ENCODE results near the gene B3GNT2.
"Not testable (repeated sequence)": the region's sequence is repeated elsewhere in the genome, so short reads cannot be mapped to it uniquely, and the experiment has no call there.

Gene B3GNT2

DNA sequence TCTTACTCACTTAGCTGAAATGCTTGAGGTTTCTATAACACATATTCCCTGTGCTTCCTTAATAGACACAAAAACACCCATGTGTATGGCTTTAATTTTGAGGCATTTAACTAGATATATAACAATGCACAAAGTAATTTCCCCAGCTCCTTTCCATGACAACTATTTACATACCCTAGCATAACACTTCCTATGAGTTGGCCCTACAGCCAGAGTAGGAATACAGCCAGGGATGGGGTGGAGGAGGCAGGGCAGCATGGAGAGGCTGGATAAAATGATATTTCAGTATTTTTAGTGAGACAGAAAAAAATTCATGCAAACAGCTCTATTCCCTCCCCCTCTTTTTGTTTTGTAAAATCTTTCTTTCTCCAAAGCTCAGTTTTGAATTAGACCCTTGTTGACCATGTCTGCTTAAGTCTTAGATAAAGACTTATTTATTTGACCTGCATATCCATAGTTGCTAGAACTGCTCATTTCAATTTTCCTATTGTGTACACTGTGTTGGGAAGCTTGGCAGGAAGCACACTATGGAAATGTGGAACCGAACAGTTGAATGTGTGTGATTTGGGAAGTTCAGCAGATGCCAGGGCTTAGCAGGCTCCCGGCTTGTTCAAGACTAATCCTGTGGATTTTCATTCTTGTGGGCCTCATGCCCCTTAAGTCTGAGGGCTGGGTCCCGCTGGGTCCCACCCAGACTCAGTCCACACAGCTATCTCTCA, 11.2 kb upstream of the B3GNT2 start:
- in situ Hi-C loops (cut with MboI; ENCODE audit: low sequenced_read_pairs): no loop called here

DNA sequence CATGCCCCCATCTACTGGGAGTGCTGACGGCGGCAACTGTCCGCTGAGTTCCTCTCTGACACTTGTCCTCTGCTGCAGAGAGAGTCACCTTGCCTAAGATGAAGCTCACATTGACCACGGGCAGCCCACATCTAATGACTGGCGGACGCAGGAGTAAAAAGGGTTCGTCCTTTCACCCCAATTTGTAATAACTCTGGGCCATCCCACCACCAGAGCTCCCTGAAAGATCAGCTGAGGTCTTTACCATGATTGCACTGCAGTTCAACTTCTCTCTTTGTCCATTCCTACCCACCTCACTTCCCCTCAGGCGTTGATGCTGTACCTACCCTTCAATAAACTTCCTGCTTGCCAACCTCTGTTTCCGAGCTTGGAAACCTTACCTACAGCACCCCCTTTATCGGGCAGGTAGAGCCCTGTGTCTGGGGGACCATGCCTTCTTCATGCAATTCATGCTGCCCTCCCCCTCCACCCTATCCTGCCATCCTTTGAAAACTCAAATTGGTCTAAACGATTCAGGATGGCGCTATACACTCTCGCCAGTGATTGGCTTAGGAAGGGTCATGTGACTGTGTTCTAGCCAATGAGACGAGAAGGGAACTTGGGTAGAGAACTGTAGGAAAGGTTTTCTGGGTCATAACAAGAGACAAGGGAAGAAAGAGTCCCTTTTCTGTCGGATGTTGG, 10.3 kb upstream of the B3GNT2 start:
- in situ Hi-C loops (cut with MboI; ENCODE audit: low sequenced_read_pairs): no loop called here

DNA sequence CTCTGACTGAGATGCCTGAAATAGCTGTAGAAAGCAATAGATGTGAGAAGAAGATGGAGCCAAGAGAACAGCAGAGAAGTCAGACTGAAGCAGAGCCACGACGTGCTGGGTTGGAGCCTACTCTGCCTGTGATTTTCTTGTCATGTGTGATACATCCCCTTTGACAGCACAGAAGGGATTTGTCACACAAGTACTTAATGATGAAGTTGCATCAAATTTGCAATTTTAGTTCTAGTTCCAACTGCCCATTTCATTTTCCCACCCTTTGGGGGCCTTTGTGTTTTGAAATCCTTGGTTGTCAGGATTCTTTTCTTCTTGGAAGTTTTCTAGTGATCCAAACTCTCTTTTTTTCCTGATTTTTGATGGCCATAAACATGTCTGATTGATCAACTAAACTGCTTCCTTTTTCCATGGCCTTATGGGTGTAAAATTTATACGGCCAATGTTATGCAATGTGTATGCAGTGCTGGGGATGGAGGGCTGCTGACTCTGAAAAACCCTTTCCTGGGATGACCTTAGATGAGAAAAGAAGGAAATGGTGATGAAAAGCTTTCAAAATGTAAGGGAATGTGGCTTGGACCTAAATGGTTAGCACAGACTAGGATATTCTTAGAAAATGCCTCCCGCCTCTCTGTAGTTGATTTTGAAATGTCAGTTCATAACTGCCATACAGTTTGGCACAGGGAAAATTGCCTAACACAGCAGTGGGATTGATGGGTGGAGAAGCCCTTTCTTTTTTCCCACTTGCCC, 9.6 kb upstream of the B3GNT2 start:
- in situ Hi-C loops (cut with MboI; ENCODE audit: low sequenced_read_pairs): no loop called here

DNA sequence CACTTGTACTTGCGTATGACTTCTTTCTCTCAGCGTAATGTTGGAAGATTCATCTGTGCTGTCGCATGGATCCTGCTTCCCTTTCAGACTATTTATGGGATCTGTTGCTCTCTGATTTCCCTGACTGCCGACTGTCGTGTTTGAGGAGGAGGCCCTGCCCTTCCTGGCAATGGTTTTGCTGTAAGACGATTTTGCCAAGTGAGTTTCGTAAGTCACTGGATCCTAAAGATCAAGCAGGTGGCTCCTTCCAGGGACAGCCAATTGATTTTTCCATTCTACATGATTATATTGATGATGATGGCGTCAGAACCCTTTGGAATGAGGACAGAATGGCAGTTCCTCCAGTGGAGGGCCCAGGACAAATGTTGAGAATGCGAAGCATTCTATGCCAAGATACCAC, 8.7 kb upstream of the B3GNT2 start:
- in situ Hi-C loops (cut with MboI; ENCODE audit: low sequenced_read_pairs): no loop called here

DNA sequence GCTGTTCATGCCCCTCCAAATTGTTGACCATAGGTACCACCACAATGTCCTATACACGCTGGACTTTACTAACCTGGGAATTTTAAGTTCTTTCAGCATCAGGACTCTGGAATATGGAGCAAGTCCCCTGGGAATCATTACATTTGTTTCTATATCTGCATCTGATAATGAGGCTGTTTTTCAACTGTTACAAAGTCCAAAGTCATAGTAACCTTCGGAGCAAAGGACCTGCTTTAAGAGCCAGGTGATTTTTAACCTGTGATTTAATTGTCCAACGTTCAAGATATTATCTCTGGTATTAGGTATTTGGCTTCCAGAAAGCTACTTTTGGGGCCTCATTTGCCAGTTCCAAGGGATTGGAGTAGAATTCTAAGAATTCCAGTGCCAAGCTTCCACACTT, 7.5 kb upstream of the B3GNT2 start:
- in situ Hi-C loops (cut with MboI; ENCODE audit: low sequenced_read_pairs): no loop called here

DNA sequence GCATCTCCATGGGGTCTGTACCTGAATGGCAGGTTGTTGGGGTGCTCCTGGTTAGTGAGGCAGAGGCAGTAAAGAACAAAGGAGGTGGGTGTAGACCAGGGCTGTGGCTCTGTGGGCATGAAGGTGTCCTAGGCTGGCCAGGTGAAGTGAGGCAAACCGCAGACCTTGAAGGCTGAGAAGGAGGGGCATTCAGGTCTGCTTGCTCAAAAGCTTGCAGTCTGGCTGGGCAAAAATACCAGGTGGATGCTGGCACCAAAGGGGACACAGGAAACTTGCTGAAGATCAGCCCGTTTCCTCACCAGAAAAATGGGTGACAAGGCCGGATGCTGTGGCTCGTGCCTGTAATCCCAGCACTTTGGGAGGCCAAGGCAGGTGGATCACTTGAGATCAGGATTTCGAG, 6.7 kb upstream of the B3GNT2 start:
- in situ Hi-C loops (cut with MboI; ENCODE audit: low sequenced_read_pairs): no loop called here

DNA sequence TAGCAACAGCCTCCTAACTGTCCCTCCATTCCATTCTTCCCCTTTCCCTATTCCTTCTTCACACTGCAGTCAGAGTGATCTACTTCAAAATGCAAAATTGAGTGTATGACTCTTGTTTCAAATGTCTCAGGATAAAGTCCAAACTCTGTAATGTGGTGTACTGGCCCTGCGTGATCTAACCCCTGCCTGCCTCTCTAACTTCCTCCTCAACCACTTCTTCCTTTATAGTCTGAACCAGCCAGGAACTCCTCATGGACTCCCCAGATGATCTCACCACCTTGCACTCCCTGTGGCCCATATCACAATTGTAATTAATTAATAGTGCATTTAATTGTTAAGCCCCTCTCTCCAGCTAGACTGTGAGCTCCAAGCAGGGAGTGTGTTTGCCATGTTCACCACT, 3.1 kb upstream of the B3GNT2 start:
- in situ Hi-C loops (cut with MboI; ENCODE audit: low sequenced_read_pairs): no loop called here

DNA sequence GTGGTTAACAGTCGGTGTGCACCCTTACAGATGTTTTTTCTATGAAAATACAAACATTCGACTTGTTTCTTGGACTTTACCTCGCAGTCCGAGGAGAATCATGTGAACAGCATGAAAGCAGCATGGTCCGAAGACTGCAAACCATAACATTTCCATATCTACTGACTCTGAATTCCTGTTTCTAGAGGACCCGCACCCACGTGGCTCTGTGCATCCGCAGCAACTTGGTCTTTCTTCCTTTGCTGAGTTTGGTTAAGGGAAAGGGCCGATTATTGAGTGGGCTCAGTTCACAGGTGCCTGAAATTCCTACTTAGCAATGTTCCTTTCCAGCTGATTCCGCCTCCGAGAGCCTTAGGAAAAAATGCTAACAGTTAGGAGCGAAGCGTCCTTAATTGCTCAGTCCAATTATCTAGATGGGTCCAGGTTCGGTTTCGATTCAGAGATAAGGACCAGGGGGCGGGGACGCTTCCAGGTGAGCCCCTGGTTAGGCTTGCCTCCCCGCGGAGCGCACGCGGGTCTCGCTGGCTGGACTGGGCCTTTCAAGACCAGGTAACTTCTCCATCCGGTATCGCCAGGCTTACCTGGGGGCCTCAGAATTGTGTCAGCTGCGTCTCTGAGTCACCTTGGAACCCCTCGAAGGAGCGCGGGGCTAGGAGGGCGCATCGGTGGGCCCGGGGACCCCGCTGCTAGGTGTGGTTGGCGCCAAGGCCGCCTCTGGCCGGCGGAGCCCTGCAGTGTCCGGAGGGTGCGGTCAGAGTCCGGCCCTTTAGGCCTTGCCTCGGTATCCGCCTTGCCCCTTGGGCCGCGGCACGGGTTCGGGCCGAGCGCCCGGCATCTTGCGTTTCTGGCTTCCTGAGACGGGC, 1.1 kb upstream of the B3GNT2 start:
- in situ Hi-C loops (cut with MboI; ENCODE audit: low sequenced_read_pairs): no loop called here

DNA sequence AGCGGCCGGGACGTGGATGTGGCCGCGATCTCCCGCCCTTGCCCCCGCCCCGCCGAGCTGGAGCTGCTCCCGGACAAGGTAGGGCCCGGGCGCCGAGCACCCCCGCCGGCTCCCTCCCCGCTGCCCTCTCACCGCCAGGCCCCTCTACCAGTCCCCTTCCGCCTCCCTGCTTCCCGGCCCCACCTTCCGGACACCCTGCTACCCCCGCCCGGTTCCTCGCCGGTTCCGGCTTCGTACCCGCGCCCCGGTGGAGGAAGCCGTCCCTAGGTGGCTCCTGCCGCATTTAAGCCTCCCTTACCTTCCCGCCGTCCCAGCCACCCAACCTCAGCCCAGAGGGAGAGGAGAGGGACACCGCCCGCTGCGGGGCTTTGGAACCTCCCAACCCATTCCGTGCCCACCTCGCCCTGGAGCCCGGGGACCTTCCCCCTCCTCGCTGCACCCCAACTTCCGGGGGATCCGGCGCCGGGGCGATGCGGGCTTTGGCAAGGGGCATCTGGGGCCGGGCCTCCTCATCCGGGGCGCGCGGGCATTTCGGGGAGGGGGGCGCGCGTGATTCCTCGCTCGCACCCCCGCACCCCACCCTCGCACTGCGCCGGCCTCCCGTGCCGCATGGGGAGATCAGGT, 475 bp downstream of the B3GNT2 start:
- in situ Hi-C loops (cut with MboI; ENCODE audit: low sequenced_read_pairs): no loop called here

DNA sequence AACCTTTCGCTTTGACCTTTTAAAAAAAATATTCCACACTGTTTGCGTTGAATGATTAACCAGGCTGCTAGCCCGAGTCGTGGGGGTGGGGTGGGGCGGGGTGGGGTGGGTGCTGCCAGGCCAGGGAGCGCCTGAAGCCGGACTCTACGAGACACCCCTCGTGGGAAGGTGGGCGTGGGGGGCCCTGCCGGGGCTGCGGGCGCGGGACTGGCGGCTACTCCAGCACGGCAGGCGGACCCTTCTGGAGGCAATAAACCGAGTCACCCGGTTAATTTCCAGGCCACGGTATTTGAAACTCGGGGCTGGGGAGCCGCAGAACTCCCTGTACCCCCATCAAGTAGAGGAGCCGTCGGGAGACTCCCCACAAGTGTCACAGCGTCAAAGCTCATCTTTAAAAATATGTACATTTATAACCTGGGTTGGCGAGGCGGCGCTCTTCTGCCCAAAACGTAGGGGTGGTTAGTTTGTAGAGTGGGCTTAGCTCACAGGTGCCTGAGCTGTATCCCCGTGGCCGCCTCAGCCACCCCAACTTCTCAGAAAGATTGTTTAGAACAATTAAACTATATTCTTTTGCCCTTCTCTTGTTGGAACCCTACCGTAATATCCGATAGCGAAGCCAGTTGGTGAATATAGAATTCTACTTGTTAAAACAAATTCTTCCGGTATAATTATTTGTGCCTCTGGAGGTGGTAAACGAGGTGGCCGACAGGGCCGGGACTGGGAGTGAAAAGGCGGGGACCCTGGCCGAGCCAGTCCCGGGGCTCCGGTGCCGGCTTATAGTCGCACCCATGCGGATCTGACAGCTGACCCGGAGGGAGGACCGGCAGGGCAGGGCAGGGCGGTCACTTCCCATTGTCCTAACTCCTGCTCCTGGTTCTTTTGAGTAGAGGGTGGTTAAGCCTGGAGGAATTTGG, 1.4 kb downstream of the B3GNT2 start:
- in situ Hi-C loops (cut with MboI; ENCODE audit: low sequenced_read_pairs): no loop called here

DNA sequence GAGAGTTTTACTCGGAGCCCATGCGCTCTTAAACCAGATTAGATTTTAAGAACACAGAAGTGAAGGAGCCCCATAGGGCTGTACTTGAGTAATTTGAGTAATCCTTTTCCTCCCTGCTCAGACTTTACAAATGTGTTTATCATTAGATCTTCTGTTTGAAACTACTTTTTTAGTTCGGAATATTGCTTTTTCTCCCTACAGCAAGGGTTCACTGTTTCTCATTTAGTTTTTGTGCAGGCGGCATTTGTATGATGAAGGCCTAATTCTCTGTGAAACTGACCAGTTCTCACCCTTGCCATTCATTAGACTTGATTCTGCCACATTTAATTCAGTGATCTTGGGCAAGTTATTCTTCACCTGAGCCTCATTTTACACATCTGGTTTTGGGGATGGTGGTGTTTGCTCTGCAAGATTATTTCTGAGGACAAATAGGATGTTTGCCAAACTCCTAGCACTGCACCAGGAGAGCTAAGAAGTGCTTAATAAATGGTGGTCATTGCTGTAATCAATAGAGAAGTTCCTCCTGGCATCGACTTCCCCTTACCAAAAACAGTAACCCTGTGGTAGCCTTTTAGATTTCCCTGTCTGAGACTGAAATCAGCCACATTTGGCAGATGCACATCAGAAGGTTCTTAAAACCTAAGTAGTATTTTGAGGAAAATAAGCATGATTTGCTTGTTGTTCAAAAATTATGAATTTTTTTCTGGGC, 2.2 kb downstream of the B3GNT2 start:
- in situ Hi-C loops (cut with MboI; ENCODE audit: low sequenced_read_pairs): no loop called here

DNA sequence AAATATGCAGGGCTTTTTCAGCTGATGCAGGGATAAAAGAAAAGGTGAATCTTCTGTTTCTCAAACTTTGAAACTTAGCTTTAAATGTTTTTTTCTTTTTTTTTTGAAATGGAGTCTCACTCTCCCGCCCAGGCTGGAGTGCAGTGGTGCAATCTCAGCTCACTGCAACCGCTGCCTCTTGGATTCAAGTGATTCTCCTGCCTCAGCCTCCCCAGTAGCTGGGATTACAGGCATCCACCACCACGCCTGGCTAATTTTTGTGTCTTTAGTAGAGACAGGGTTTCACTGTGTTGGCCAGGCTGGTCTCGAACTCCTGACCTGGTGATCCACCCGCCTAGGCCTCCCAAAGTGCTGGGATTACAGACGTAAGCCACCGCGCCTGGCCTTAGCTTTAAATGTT, 2.9 kb downstream of the B3GNT2 start:
- in situ Hi-C loops (cut with MboI; ENCODE audit: low sequenced_read_pairs): not testable (repeated sequence)

DNA sequence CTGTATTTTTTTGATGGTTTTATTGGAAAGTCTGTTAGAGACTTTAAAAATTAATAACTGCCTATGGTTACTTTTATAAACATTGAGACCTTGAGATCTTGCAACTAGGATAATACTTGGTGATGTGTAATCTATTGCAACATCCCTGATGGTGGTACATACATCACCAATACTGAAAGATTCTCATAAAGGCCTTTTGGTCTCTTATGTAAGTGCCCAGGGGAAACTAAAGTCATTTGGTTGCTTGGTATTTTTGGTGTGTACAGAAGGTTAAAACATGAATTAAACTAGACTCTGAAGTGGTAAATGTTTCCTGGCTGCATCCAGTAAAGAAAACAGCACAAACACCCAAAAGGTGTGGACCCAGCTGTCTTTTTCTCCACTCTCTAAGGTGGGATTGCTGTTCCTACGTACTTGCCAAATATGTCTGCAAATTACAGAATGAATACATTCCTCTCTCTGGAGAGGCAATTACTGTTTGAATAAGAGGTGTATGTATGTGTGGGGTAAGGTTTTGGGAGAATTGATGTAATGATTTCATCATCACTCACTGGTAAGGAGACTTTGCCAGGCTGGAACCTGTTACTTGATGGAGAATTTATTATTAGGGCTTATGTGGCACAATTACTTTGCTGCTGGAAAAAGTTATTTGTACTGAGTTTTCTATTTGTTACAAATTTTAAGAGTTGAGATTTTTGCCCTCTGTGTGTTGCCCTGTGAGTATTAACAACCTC, 3.6 kb downstream of the B3GNT2 start:
- in situ Hi-C loops (cut with MboI; ENCODE audit: low sequenced_read_pairs): no loop called here

DNA sequence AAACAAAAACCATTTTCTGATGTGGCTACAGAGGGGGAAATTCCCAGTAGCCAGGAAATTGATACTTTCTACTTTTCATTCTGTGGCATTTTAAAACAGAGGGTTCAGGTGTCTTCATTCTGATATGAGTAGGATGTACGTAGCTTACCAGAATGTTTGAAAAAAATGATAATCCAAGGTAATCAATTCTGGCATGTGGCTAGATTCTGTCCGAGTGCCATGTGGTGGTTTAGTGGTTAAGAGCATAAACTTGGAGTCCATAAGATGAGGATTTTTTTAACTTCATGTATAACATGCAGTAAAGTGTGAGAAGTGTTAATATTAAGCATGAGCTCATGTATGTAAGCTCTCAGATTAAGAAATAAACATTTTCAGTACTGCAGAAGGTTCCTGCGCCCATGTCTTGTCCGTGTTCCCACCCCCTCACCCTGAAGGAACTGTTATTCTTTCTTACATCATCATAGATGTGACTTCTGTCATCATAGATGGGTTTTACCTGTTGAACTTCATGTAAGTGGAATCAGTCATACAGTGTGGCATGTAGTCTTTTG, 4.5 kb downstream of the B3GNT2 start:
- in situ Hi-C loops (cut with MboI; ENCODE audit: low sequenced_read_pairs): no loop called here

DNA sequence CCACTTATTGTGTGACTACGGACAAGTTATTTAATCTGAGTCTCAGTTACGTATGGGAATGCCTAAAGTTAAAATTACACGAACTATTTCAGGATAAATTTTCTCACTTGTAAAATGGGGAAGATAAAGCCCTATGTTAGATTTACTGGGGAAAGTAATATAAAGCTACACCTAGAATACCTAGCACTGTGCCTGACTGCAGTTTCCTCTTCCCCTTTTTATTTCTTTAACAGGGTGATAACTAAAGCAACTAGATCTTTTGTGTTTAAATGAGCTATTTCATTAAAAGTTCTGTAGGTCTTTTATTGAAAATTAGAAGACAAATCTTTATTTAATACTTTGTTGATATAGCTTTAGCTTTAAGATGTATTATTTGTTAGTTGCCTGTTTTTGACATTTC, 5.0 kb downstream of the B3GNT2 start:
- in situ Hi-C loops (cut with MboI; ENCODE audit: low sequenced_read_pairs): no loop called here

DNA sequence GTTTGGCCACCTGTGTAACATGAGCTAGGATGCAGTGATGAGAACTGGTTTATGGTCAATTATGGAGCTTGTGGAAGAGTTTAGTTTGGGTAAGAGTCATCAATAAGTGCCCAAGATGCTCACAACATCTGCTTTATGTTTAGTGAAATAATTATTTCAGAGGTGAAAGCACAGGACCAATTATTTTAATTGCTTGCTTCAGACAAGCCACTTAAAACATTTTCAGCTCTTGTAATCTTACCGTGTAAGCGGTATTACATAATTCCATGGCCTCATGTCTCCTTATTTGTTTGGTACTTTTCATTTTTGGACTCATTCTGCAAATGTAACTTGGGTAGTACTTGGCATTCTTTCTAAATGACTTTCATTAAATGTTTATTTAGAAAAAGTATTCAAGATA, 5.4 kb downstream of the B3GNT2 start:
- in situ Hi-C loops (cut with MboI; ENCODE audit: low sequenced_read_pairs): no loop called here

DNA sequence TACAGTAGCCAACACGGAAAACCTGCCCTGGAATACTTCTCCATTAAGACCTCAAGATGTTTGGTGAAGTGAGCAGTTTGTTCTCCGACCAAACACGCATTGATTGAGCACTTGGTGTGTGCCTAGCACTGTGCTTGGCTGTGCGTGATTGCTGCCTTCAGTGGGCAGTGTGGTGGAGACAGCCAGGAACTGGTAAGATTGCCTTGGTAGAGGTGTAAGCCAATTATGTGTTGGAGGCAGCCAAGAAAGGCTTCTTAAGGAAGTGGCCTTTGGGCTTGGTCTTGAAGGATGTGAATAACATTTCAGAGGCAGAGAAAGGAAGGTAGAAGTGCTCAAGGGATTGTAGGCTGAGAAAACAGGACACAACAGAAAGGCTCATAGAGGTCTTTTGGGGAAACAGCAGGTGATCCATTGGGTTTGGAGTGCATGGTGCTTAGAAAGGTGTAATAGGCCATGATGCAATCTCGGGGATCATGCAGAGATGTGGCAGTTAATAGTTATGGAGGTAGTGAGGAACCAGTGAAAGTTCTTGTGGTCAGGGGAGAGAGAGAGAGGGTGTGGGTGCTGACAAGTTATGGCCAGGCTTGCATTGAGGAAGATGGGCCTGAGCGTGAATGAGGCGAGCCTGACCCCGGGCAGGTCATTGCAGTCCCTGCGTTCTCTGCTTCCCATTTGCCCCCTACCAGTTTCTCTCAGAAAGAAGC, 6.3 kb downstream of the B3GNT2 start:
- in situ Hi-C loops (cut with MboI; ENCODE audit: low sequenced_read_pairs): no loop called here

All from hTERT RPE-1 (cell line).